HG02759 (cell line): Measurements from ENCODE around the gene MAG.
A peak's percentile ranks its signal among the peaks of the same experiment; 100 is the strongest.

Experiments used
- ATAC-seq: cut with Tn5 transposase; IDR thresholded peaks from one replicate; pipeline ENCODE4 v1.9.1; 2021; ENCODE audit warnings: mild to moderate bottlenecking, moderate library complexity; ENCODE audit not compliant: unreplicated experiment

Gene MAG

GRCh38 chr19:35264268-35265125 is 27.5 kb upstream of the MAG start:
- no peak for ATAC-seq

GRCh38 chr19:35265126-35265899 is 26.6 kb upstream of the MAG start:
- no peak for ATAC-seq

- ATAC-seq, result no peak
Observed at GRCh38 chr19:35265900-35266519, 26.0 kb upstream of the MAG start.

DNA sequence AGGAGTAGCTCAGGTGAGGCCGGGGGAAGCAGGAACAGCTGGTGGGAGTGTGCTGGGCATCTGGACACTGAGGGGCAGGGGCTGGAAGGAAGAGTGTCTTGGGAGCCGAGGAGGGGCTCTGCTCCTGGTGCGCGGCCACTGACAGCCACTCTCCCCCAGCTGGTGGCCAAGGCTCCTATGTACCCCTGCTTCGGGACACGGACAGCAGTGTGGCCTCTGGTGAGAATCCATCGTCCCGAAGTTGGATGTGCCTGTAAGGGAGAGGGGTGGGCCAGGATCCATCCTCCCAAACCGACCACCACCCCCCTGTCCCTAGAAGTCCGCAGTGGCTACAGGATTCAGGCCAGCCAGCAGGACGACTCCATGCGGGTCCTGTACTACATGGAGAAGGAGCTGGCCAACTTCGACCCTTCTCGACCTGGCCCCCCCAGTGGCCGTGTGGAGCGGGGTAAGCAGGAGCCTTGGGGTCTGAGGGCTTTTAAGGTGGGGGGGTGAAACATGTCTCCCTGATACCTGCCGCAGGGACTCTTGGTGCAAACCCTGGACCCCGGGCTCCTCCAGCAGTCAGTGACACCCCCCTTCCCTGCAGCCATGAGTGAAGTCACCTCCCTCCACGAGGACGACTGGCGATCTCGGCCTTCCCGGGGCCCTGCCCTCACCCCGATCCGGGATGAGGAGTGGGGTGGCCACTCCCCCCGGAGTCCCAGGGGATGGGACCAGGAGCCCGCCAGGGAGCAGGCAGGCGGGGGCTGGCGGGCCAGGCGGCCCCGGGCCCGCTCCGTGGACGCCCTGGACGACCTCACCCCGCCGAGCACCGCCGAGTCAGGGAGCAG is 25.2 kb upstream of the MAG start:
- ATAC-seq, result no peak

- no peak for ATAC-seq
Observed at GRCh38 chr19:35267353-35267817, 24.6 kb upstream of the MAG start.

- ATAC-seq, result peak; percentile 52
Observed at GRCh38 chr19:35267818-35268535, 24.0 kb upstream of the MAG start.

DNA sequence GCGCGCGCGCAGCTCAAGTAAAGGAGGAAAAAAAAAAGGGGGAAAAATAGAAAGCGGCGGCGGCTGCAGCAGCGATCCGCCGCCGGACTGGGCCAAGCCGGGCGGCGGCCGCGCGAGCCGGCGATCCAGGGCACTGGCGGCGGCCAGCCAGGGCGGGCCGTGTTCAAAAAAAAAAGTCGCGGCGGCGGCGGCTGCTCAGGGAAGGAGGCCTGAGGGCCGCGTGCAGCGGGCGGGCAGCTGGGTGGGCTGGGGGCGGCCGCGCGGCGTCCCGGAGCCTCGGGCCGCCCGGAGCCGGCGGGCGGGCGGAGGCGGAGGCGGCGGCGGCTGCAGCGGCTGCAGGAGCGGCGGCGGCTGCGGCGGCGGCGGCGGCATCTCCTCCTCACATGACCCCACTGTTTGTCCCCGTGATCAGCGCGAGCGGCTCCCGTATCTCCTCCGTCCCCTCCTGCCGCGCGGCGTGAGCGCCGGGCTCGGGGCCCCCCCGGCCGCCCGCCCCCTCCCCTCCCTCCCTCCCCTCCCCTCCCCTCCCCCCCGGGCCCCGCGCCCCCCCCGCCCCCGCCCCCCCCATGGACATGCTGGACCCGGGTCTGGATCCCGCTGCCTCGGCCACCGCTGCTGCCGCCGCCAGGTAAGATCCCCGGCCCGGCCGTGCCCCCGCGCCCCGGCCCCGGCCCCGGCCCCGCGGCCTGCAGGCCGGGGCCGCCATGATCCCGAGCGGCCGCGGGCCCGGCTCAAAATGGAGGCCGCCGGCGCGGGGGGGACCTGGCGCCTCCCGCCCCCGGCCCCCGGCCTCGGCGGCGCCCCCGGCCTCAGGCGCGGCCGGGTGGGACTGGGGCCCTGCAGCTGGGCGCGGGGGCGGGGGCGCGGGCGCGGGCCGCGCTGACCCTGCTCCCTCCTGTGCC is 23.2 kb upstream of the MAG start, which contains the start of gene USF2:
Gene USF2 (plus strand): TSS at position 427 of the 902 bp plus-strand sequence. CDS start 140 bp downstream, at position 567.
- peak; percentile 32 for ATAC-seq

- peak; percentile 59 for ATAC-seq
Observed at GRCh38 chr19:35269438-35270117, 22.4 kb upstream of the MAG start.

GRCh38 chr19:35270381-35270811 is 21.6 kb upstream of the MAG start:
- ATAC-seq, result no peak

- no peak for ATAC-seq
Observed at GRCh38 chr19:35271546-35271945, 20.4 kb upstream of the MAG start.

- ATAC-seq, result no peak
Observed at GRCh38 chr19:35272122-35272719, 19.7 kb upstream of the MAG start.

- ATAC-seq, result no peak
Observed at GRCh38 chr19:35272954-35273649, 18.9 kb upstream of the MAG start.

GRCh38 chr19:35273686-35274259 is 18.2 kb upstream of the MAG start:
- ATAC-seq, result no peak

DNA sequence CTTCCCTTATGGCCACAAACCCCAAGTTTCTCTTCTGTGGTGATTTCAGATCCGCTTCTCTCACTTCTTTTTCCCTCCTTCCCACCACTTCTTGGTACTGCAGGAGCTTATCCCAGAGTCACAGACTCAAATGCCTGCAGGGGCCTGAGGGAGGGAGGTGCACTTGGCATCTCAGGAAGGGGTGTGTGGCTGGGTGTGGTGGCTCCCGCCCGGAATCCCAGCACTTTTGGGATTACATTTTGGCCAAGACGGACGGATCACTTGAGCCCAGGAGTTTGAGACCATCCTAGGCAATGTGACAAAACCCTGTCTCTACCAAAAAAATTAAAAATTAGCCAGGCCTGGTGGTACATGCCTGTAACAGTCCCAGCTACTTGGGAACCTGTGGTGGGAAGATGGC is 17.6 kb upstream of the MAG start:
- no peak for ATAC-seq

DNA sequence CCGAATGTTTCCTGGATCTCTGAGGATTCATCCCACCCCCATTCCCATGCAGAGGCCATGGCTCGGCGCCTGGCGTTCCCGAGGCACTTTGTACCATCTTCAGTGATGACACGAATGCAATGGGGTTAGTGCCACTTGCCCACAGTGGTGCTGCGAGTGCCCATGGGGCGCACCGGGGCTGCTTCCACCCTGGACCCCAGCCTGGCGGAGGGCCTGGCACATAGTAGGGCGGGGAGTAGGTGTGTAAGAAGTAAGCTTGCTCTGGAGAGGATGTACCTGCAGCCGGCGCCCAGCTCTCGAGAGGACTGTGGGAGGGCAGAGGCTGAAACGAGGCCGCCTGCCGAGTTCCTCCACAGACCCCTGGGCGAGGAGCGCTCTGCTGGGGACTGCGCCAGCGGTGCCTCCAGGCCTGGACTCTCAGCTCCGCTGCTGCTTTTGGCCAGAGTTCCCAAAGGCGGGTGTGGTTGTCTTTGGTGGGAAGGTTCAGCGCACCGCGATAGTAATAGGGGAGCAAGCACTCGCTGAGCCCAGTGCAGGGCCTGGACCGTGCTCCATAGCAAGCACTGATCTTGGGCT is 15.2 kb upstream of the MAG start:
- no peak for ATAC-seq

DNA sequence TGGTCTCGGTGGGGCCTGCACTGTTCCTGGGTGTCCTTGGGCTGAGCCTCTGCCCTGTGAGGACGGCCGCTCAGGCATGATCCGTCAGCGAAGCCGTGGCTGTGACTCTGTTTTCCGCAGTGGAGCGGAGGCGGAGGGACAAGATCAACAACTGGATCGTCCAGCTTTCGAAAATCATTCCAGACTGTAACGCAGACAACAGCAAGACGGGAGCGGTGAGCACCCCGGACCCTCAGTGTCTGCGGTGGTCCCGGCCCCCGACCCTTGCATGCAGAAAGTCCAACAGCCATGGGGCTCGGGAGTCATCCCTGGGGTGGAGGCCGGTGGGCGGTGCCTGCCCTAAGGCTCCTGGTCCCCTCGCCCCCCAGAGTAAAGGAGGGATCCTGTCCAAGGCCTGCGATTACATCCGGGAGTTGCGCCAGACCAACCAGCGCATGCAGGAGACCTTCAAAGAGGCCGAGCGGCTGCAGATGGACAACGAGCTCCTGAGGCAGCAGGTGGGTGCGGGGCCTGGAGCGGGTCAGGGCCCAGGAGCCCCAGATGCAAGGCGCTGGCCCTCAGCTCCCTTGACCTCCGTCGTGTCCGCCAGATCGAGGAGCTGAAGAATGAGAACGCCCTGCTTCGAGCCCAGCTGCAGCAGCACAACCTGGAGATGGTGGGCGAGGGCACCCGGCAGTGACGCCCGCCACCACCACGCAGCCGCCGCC is 13.2 kb upstream of the MAG start:
- ATAC-seq, result no peak
